K562 (cell line): ENCODE measurements around the gene RHOC. TPM values are rescaled to one million over a fixed set of nuclear protein-coding genes. Genes with fewer than 3 reads are reported as not detected.
A peak's percentile ranks its signal among the peaks of the same experiment; 100 is the strongest.

Source experiments
- CBFB ChIP-seq: sonication (generic); formaldehyde crosslinking; IDR thresholded peaks from 2 replicates; pipeline ENCODE4 v1.4.0; 2020; ENCODE audit warnings: mild to moderate bottlenecking, missing genetic modification reagents
- MTF1 ChIP-seq: fragments of 250-450 bp; sonication (Bioruptor Pico); IDR thresholded peaks from 2 replicates; pipeline ENCODE4 v1.9.0; 2021; ENCODE audit warnings: moderate library complexity, mild to moderate bottlenecking, inconsistent platforms, borderline replicate concordance
- POLR2AphosphoS2 ChIP-seq: IDR thresholded peaks from 2 replicates; pipeline ENCODE4 v1.6.1; 2012; ENCODE audit warnings: low read length, improper control_type of control experiment
- RAD21 ChIP-seq, 2 experiments: fragments of 250-450 bp in 1 of 2; fragments of 450-650 bp in 1 of 2; sonication (Bioruptor Pico) in 1 of 2; formaldehyde crosslinking in 1 of 2; IDR thresholded peaks in 1 of 2; conservative IDR thresholded peaks in 1 of 2; 2 replicates each; pipeline versions ENCODE4 v1.4.0 to v1.8.0; 2020 to 2022; ENCODE audit warnings: mild to moderate bottlenecking in 2 of 2, moderate library complexity in 1 of 2
- RBM14 ChIP-seq: fragments of 200-400 bp; formaldehyde crosslinking; IDR thresholded peaks from 2 replicates; pipeline ENCODE4 v1.6.1; 2018; ENCODE audit warnings: low read depth, mild to moderate bottlenecking, low read length, moderate library complexity, borderline replicate concordance; ENCODE audit not compliant: insufficient read depth
- SMARCE1 ChIP-seq: fragments of 450-650 bp; IDR thresholded peaks from 2 replicates; pipeline ENCODE4 v1.7.1; 2016; ENCODE audit warnings: mild to moderate bottlenecking
- SPI1 ChIP-seq: IDR thresholded peaks from 2 replicates; pipeline ENCODE4 v1.6.1; 2011; ENCODE audit warnings: low read depth, low read length, control low read depth, borderline replicate concordance
- SREBF1 ChIP-seq: fragments of 150-350 bp; IDR thresholded peaks from 2 replicates; pipeline ENCODE4 v1.6.1; 2014; ENCODE audit warnings: antibody characterized with exemption, low read depth, low read length, borderline replicate concordance
- U2AF1 ChIP-seq: fragments of 200-400 bp; formaldehyde crosslinking; optimal IDR thresholded peaks from 2 replicates; pipeline ENCODE3; 2017; ENCODE audit warnings: mild to moderate bottlenecking, low read depth, low read length, moderate library complexity
- XRCC5 ChIP-seq: fragments of 200-400 bp; formaldehyde crosslinking; IDR thresholded peaks from 2 replicates; pipeline ENCODE4 v1.6.1; 2017; ENCODE audit warnings: low read depth, mild to moderate bottlenecking, low read length
- ZFP36 ChIP-seq: fragments of 150-350 bp; IDR thresholded peaks from 2 replicates; pipeline ENCODE4 v1.6.1; 2018; ENCODE audit warnings: low read length, low read depth; ENCODE audit not compliant: partially characterized antibody
- ZFPM2 ChIP-seq: fragments of 250-450 bp; sonication (Bioruptor Pico); IDR thresholded peaks from 2 replicates; pipeline ENCODE4 v1.5.1; 2022; ENCODE audit warnings: mild to moderate bottlenecking
- ZFX ChIP-seq: sonication (generic); formaldehyde crosslinking; IDR thresholded peaks from 2 replicates; pipeline ENCODE4 v1.8.0; 2022; ENCODE audit warnings: mild to moderate bottlenecking, missing genetic modification reagents, moderate library complexity
- ZKSCAN8 ChIP-seq: fragments of 200-800 bp; sonication (Bioruptor generic); IDR thresholded peaks from 2 replicates; pipeline ENCODE4 v1.6.1; 2016; ENCODE audit warnings: missing genetic modification characterization, missing compliant biosample characterization
- ZNF316 ChIP-seq: fragments of 450-650 bp; IDR thresholded peaks from 2 replicates; pipeline ENCODE4 v1.6.1; 2016
- ZNF586 ChIP-seq: fragments of 450-650 bp; formaldehyde crosslinking; conservative IDR thresholded peaks from 2 replicates; pipeline ENCODE4 v1.4.0; 2020; ENCODE audit warnings: mild to moderate bottlenecking, moderate library complexity
- ZNF764 ChIP-seq: fragments of 250-450 bp; sonication (Bioruptor Pico); IDR thresholded peaks from 2 replicates; pipeline ENCODE4 v1.4.0; 2020; ENCODE audit warnings: low read depth, mild to moderate bottlenecking, moderate library complexity
- polyA plus RNA-seq, 8 experiments: library from polyadenylated mRNA; depleted of rRNA in 4 of 8; stranded (reverse) in 5 of 8; unstranded in 3 of 8; fragments of >200 nt; fragmentation: Nextera tagmentation in 2 of 8; fragmentation: Illumina TruSeq in 1 of 8; extraction: Ambion mirVana in 2 of 8; extraction: Trizol in 1 of 8; gene quantifications; 2 replicates each; pipeline versions ENCODE4 v1.2.1 to v1.2.3, GENCODE V29; 2011 to 2014; ENCODE audit warnings: inconsistent platforms in 1 of 8, missing spikeins in 1 of 8
- total RNA-seq, 7 experiments: library from RNA; depleted of rRNA in 6 of 7; stranded (reverse); fragments of >200 nt in 6 of 7; fragmentation: Illumina TruSeq in 2 of 7; extraction: Trizol in 2 of 7; gene quantifications; 2 replicates each; pipeline versions ENCODE4 v1.2.1 to v1.2.3, GENCODE V29; 2011 to 2021; ENCODE audit warnings: low replicate concordance in 1 of 7
- TF ChIP-seq, protein P1 (sequence below): fragments of 250-450 bp; sonication (Bioruptor Pico); IDR thresholded peaks from 2 replicates; pipeline ENCODE4 v1.4.0; 2020; ENCODE audit warnings: borderline replicate concordance
- TF ChIP-seq, protein P2 (sequence below): fragments of 450-650 bp; IDR thresholded peaks from 2 replicates; pipeline ENCODE4 v1.6.1; 2017; ENCODE audit warnings: antibody characterized with exemption, mild to moderate bottlenecking
- TF ChIP-seq, protein P3 (sequence below): fragments of 250-450 bp; sonication (Bioruptor Pico); IDR thresholded peaks from 2 replicates; pipeline ENCODE4 v1.5.0; 2022; ENCODE audit warnings: mild to moderate bottlenecking

The RHOC gene
- total and polyA plus RNA-seq, 9 of the 15 experiments (the other 6 are each of a cell fraction or from before 2014, with no cell fraction given) = 35.2 to 364 (median 204) TPM

DNA sequence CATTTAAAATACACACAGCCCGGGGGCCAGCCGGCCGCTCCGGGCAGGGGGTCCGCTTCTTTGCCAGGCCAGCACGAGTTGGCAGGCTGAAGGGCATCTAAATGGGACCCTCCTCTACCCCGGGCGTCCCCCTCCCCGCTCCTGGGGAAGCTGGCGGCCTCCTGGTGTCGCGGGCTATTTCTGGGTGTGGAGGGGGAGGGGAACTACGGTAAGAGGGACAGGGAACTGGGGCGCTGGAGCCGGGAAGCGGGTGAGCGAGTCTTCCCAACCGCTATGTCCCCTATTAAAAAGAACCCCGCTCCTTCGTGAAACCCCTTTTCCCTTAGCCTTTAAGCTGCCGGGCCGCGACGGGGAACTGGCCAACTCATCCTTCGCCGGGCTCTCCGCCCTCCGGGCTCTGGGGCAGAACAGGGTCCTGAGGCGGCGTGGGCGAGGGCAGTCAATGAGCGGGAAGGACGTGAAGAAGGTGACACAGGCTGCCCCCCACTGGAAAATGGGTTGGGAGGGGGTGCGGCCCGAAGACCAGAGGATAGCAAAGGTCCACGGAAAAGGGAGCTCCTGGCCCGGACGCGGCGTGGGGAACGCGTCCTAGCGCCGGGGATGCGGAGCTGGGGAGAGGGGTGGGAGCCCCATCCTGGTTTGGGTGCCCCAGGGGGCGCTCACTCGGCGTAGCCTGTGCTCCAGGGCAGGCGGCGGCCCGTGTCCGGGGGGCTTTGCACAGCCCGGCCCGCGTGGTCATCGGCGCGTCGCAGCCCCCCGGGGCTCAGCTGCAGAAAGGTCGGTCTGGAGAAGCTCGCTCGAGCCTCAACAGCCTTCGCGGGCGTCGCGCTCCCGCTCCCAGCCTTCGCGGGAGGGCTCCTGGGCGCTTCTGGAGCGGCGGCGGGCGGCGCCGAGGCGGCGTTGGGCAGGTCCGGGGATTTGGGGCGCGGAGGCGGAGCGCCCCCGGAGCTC is 7.7 kb upstream of the RHOC start (continued):
- TF ChIP-seq, protein P1, sequence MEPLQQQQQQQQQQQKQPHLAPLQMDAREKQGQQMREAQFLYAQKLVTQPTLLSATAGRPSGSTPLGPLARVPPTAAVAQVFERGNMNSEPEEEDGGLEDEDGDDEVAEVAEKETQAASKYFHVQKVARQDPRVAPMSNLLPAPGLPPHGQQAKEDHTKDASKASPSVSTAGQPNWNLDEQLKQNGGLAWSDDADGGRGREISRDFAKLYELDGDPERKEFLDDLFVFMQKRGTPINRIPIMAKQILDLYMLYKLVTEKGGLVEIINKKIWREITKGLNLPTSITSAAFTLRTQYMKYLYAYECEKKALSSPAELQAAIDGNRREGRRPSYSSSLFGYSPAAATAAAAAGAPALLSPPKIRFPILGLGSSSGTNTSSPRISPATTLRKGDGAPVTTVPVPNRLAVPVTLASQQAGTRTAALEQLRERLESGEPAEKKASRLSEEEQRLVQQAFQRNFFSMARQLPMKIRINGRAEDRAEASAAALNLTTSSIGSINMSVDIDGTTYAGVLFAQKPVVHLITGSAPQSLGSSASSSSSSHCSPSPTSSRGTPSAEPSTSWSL (CRISPR knock-in tag) = no peak
- TF ChIP-seq SPI1 (0 out of 2 replicates have a peak, but pooled peaks have one; percentile 1), ZNF316 (no peak), POLR2AphosphoS2 (no peak), ZFX (CRISPR knock-in tag) (no peak), ZNF764 (CRISPR knock-in tag) (no peak), SREBF1 (no peak), XRCC5 (peak; percentile 18; the same call in 1 of the 2 replicates), RAD21 (CRISPR knock-in tag; conservative IDR thresholded peaks at IDR 0.05 in 1 of 2, IDR thresholded peaks at IDR 0.05 in 1 of 2) (0 out of 4 replicates have a peak, but pooled peaks of 1 of the 2 experiments have one; percentile 1), ZKSCAN8 (CRISPR knock-in tag) (no peak), SMARCE1 (no peak), MTF1 (CRISPR knock-in tag) (no peak), ZFPM2 (no peak), U2AF1 (peak; percentile 52), ZFP36 (no peak), RBM14 (no peak), CBFB (CRISPR knock-in tag) (no peak), ZNF586 (CRISPR knock-in tag) (no peak)
- TF ChIP-seq, protein P2, sequence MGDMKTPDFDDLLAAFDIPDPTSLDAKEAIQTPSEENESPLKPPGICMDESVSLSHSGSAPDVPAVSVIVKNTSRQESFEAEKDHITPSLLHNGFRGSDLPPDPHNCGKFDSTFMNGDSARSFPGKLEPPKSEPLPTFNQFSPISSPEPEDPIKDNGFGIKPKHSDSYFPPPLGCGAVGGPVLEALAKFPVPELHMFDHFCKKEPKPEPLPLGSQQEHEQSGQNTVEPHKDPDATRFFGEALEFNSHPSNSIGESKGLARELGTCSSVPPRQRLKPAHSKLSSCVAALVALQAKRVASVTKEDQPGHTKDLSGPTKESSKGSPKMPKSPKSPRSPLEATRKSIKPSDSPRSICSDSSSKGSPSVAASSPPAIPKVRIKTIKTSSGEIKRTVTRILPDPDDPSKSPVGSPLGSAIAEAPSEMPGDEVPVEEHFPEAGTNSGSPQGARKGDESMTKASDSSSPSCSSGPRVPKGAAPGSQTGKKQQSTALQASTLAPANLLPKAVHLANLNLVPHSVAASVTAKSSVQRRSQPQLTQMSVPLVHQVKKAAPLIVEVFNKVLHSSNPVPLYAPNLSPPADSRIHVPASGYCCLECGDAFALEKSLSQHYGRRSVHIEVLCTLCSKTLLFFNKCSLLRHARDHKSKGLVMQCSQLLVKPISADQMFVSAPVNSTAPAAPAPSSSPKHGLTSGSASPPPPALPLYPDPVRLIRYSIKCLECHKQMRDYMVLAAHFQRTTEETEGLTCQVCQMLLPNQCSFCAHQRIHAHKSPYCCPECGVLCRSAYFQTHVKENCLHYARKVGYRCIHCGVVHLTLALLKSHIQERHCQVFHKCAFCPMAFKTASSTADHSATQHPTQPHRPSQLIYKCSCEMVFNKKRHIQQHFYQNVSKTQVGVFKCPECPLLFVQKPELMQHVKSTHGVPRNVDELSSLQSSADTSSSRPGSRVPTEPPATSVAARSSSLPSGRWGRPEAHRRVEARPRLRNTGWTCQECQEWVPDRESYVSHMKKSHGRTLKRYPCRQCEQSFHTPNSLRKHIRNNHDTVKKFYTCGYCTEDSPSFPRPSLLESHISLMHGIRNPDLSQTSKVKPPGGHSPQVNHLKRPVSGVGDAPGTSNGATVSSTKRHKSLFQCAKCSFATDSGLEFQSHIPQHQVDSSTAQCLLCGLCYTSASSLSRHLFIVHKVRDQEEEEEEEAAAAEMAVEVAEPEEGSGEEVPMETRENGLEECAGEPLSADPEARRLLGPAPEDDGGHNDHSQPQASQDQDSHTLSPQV = no peak
- TF ChIP-seq, protein P3, sequence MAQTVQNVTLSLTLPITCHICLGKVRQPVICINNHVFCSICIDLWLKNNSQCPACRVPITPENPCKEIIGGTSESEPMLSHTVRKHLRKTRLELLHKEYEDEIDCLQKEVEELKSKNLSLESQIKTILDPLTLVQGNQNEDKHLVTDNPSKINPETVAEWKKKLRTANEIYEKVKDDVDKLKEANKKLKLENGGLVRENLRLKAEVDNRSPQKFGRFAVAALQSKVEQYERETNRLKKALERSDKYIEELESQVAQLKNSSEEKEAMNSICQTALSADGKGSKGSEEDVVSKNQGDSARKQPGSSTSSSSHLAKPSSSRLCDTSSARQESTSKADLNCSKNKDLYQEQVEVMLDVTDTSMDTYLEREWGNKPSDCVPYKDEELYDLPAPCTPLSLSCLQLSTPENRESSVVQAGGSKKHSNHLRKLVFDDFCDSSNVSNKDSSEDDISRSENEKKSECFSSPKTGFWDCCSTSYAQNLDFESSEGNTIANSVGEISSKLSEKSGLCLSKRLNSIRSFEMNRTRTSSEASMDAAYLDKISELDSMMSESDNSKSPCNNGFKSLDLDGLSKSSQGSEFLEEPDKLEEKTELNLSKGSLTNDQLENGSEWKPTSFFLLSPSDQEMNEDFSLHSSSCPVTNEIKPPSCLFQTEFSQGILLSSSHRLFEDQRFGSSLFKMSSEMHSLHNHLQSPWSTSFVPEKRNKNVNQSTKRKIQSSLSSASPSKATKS = no peak
